Smooth muscle cell (in vitro differentiated cells): ENCODE data around the gene C12orf42. TPM values are rescaled to one million over a fixed set of nuclear protein-coding genes. Genes with fewer than 3 reads are reported as not detected.

Source experiments
- DNase-seq: peaks from one replicate; lab custom pipeline; 2025; ENCODE audit not compliant: unreplicated experiment; lab: John Stamatoyannopoulos, UW
- H2AFZ ChIP-seq: fragments of 200-600 bp; sonication (generic); 2 replicates; pipeline ENCODE4 v1.6.0; 2016; ENCODE audit warnings: antibody characterized with exemption, low read depth, mild to moderate bottlenecking
- H3F3A ChIP-seq: fragments of 200-600 bp; sonication (generic); 2 replicates; pipeline ENCODE4 v1.6.0; 2017; ENCODE audit warnings: antibody characterized with exemption, low read depth
- H3K27ac ChIP-seq: fragments of 200-600 bp; sonication (generic); 2 replicates; pipeline ENCODE4 v1.5.1; 2016; ENCODE audit warnings: low read depth, mild to moderate bottlenecking
- H3K27me3 ChIP-seq: fragments of 200-600 bp; sonication (generic); 2 replicates; pipeline ENCODE4 v1.6.1; 2016; ENCODE audit warnings: low read depth, mild to moderate bottlenecking
- H3K36me3 ChIP-seq: fragments of 200-600 bp; sonication (generic); 2 replicates; pipeline ENCODE4 v1.5.1; 2016; ENCODE audit warnings: low read depth
- H3K4me1 ChIP-seq: fragments of 200-600 bp; sonication (generic); 2 replicates; pipeline ENCODE4 v1.5.1; 2016; ENCODE audit warnings: low read depth
- H3K4me2 ChIP-seq: fragments of 200-600 bp; sonication (generic); 2 replicates; pipeline ENCODE4 v1.6.0; 2016; ENCODE audit warnings: mild to moderate bottlenecking
- H3K4me3 ChIP-seq: fragments of 200-600 bp; sonication (generic); 2 replicates; pipeline ENCODE4 v1.5.1; 2016; ENCODE audit warnings: mild to moderate bottlenecking
- H3K79me2 ChIP-seq: fragments of 200-600 bp; sonication (generic); 2 replicates; pipeline ENCODE4 v1.6.0; 2016; ENCODE audit warnings: low read depth, mild to moderate bottlenecking
- H3K9ac ChIP-seq: fragments of 200-600 bp; sonication (generic); 2 replicates; pipeline ENCODE4 v1.6.0; 2016; ENCODE audit warnings: low read depth
- H3K9me3 ChIP-seq: fragments of 200-600 bp; sonication (generic); replicated peaks from 2 replicates; pipeline ENCODE4 v1.5.1; 2016; ENCODE audit warnings: low read depth
- H4K20me1 ChIP-seq: fragments of 200-600 bp; sonication (generic); 2 replicates; pipeline ENCODE4 v1.6.0; 2016; ENCODE audit warnings: low read depth
- CTCF ChIP-seq: fragments of 200-600 bp; sonication (generic); IDR thresholded peaks from 2 replicates; pipeline ENCODE4 v1.5.1; 2017; ENCODE audit warnings: borderline replicate concordance, mild to moderate bottlenecking, antibody characterized with exemption; ENCODE audit not compliant: insufficient read depth, poor library complexity, severe bottlenecking
- WGBS: methylation state at CpG from one replicate; pipeline ENCODE4 v1.1.7; 2016; ENCODE audit warnings: low lambda C conversion rate; 5-methylcytosine and 5-hydroxymethylcytosine counted together
- polyA plus RNA-seq: library from polyadenylated mRNA; unstranded; fragments of >200 nt; fragmentation: Nextera tagmentation; extraction: Ambion mirVana; gene quantifications from 2 replicates; pipeline ENCODE4 v1.2.1, GENCODE V29; 2016
- total RNA-seq: library from RNA; depleted of rRNA; stranded (reverse); fragments of >200 nt; gene quantifications from 2 replicates; pipeline ENCODE4 v1.2.3, GENCODE V29; 2014

Gene C12orf42
- total and polyA plus RNA-seq, 2 experiments from 2014 or later: not detected

- H3K36me3 ChIP-seq: no peaks in the 10 kb centered on the region
- no peaks in the 10 kb centered on the region for H3K4me1 ChIP-seq
- DNase-seq: no peak
- TF ChIP-seq CTCF: no peak
- H3K9me3 ChIP-seq: no peaks in the 10 kb centered on the region
- H3K79me2 ChIP-seq: no peaks in the 10 kb centered on the region
- no peaks in the 10 kb centered on the region for H4K20me1 ChIP-seq
- no peak overlapping the region for H3K4me2 ChIP-seq
- peaks cover 43% of the 10 kb centered on the region for H3K27me3 ChIP-seq
- no peak overlapping the region for H3K4me3 ChIP-seq
- H3K9ac ChIP-seq: no peak overlapping the region
- 83% methylated on average over 4 of the region's 4 CpGs for WGBS
- H2AFZ ChIP-seq: no peak overlapping the region
- H3F3A ChIP-seq: no peaks in the 10 kb centered on the region
- H3K27ac ChIP-seq: no peak overlapping the region
Measured at GRCh38 chr12:103493199-103493598, 2.6 kb downstream of the C12orf42 start.

DNA sequence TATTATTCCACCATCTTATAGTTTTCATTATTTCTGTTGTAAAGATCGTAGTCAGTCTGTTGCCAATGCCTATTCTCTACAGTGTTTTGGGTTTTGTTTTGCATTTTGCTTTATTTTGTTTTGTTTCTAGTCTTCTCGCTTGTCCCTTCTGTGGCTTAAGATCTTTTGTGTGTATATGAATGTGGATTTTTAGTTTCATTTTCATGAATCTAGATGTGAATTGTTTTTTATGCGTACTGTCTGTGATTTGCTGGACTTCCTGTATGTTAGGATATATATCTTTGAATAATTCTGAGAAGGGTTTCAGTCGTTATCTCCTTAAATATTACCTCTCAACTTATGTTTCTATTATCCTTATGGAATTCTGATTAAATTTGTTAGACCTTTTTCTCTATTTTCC lies 13.4 kb downstream of the C12orf42 start:
- Histone ChIP-seq H4K20me1 (no peaks in the 10 kb centered on the region), H3K4me1 (no peaks in the 10 kb centered on the region), H3K4me2 (no peak overlapping the region), H3K36me3 (no peaks in the 10 kb centered on the region), H3K27ac (no peak overlapping the region), H3K4me3 (no peak overlapping the region), H3K9me3 (no peaks in the 10 kb centered on the region), H3F3A (no peaks in the 10 kb centered on the region), H3K79me2 (no peaks in the 10 kb centered on the region), H3K9ac (no peak overlapping the region), H3K27me3 (no peaks in the 10 kb centered on the region), H2AFZ (no peak overlapping the region)
- DNase-seq: no peak
- 66% methylated on average over 4 of the region's 4 CpGs for WGBS
- no peak for TF ChIP-seq CTCF

DNA sequence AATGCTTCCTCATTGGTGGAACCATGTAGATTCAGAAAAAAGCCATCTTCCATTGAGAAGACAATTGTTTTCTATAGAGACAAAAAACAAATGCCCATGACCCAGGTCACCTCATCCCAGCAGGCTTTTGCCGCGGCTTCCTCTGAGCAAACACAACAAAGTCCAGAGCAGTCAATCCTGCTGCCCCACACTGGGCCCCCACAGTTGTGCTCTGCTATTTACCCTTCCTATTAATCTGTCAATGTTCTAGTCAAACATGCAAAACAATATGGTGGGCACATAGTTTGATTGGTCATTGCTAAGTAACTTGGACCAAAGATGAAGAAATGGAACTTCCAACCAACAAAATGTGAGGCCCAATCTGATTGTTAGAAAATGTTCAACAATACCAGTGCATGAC lies 20.7 kb downstream of the C12orf42 start:
- H3K4me1 ChIP-seq: no peaks in the 10 kb centered on the region
- TF ChIP-seq CTCF: no peak
- H2AFZ ChIP-seq: no peak overlapping the region
- no peaks in the 10 kb centered on the region for H3F3A ChIP-seq
- H3K36me3 ChIP-seq: no peaks in the 10 kb centered on the region
- no peaks in the 10 kb centered on the region for H3K27me3 ChIP-seq
- no peak overlapping the region for H3K4me2 ChIP-seq
- H3K27ac ChIP-seq: no peak overlapping the region
- H3K9me3 ChIP-seq: no peaks in the 10 kb centered on the region
- no peak overlapping the region for H3K4me3 ChIP-seq
- no peak overlapping the region for H3K9ac ChIP-seq
- H4K20me1 ChIP-seq: no peaks in the 10 kb centered on the region
- WGBS: 88% methylated on average over 2 of the region's 2 CpGs
- H3K79me2 ChIP-seq: no peaks in the 10 kb centered on the region
- DNase-seq: no peak

GRCh38 chr12:103470664-103471063 lies 25.1 kb downstream of the C12orf42 start:
- no peak overlapping the region for H3K27ac ChIP-seq
- DNase-seq: no peak
- H4K20me1 ChIP-seq: no peaks in the 10 kb centered on the region
- no peaks in the 10 kb centered on the region for H3F3A ChIP-seq
- TF ChIP-seq CTCF: no peak
- no peaks in the 10 kb centered on the region for H3K4me1 ChIP-seq
- H3K79me2 ChIP-seq: no peaks in the 10 kb centered on the region
- no peak overlapping the region for H3K4me2 ChIP-seq
- no peaks in the 10 kb centered on the region for H3K36me3 ChIP-seq
- no peaks in the 10 kb centered on the region for H3K27me3 ChIP-seq
- H3K9ac ChIP-seq: no peak overlapping the region
- no peak overlapping the region for H2AFZ ChIP-seq
- H3K9me3 ChIP-seq: no peaks in the 10 kb centered on the region
- H3K4me3 ChIP-seq: no peak overlapping the region
